Gastroesophageal sphincter (tissue), 4 donors: ENCODE results near the gene SUPV3L1. TPM values are rescaled to one million over a fixed set of nuclear protein-coding genes. Genes with fewer than 3 reads are reported as not detected.

Source experiments
- ATAC-seq: fragments of 150-250 bp; one replicate; pipeline ENCODE4 v1.9.1; 2016; ENCODE audit warnings: mild to moderate bottlenecking, moderate library complexity
- H3K27ac ChIP-seq, 4 donors: fragments of 200-600 bp; sonication (generic) in 3 of 4; 1 replicate in 3 of 4; 2 replicates in 1 of 4; pipeline ENCODE4 v1.5.1; 2016 to 2019
- H3K27me3 ChIP-seq: fragments of 200-600 bp; sonication (generic); one replicate; pipeline ENCODE4 v1.5.1; 2019
- H3K36me3 ChIP-seq, 2 donors: fragments of 200-600 bp; sonication (generic); one replicate each; pipeline ENCODE4 v1.5.1; 2019; ENCODE audit warnings: control low read depth in 1 of 2
- H3K4me1 ChIP-seq, 3 donors: fragments of 200-600 bp; sonication (generic); 1 replicate in 2 of 3; 2 replicates in 1 of 3; pipeline ENCODE4 v1.5.1; 2016 to 2019; ENCODE audit warnings: control low read depth in 2 of 3
- H3K4me3 ChIP-seq, 2 donors: fragments of 200-600 bp; sonication (generic); one replicate each; pipeline ENCODE4 v1.5.1; 2019; ENCODE audit warnings: mild to moderate bottlenecking in 1 of 2, moderate library complexity in 1 of 2
- H3K9me3 ChIP-seq, 3 donors: fragments of 200-600 bp; sonication (generic); one replicate each; pipeline ENCODE4 v1.5.1; 2017 to 2019; ENCODE audit warnings: control low read depth in 2 of 3
- CTCF ChIP-seq, 4 experiments: fragments of 200-600 bp in 2 of 4; fragments of 450-650 bp in 2 of 4; sonication (generic) in 1 of 4; IDR thresholded peaks; one replicate each; pipeline ENCODE4 v1.5.1; 2017 to 2019; ENCODE audit warnings: antibody characterized with exemption in 4 of 4, mild to moderate bottlenecking in 2 of 4, moderate library complexity in 2 of 4
- EP300 ChIP-seq: sonication (generic); formaldehyde crosslinking; IDR thresholded peaks from one replicate; pipeline ENCODE4 v1.6.1; 2017; ENCODE audit warnings: antibody characterized with exemption, mild to moderate bottlenecking
- POLR2A ChIP-seq, 2 donors: fragments of 450-650 bp; IDR thresholded peaks; one replicate each; pipeline ENCODE4 v1.6.1; 2017; ENCODE audit warnings: antibody characterized with exemption in 2 of 2, mild to moderate bottlenecking in 2 of 2, moderate library complexity in 1 of 2
- POLR2AphosphoS5 ChIP-seq: sonication (generic); formaldehyde crosslinking; IDR thresholded peaks from one replicate; pipeline ENCODE4 v1.6.1; 2017; ENCODE audit warnings: antibody characterized with exemption
- WGBS, 2 donors: methylation state at CpG; one replicate each; pipeline ENCODE4 v1.1.5; 2018; ENCODE audit warnings: low coverage in 1 of 2; 5-methylcytosine and 5-hydroxymethylcytosine counted together
- total RNA-seq, 4 donors: library from RNA; depleted of rRNA; stranded (reverse); fragments of >200 nt; gene quantifications; one replicate each; pipeline ENCODE4 v1.1.0, GENCODE V29; 2016

Gene SUPV3L1
- total RNA-seq, 4 donors from 2014 or later, result 18.2 to 20.9 (median 19.8) TPM

- ATAC-seq, result no peak
- no peak overlapping the region for H3K4me3 ChIP-seq
- H3K9me3 ChIP-seq, result no peaks in the 10 kb centered on the region
- no peak for TF ChIP-seq CTCF (IDR thresholded peaks at IDR 0.05)
- H3K27ac ChIP-seq, result no peak overlapping the region
- peaks cover 8 to 97% of the 10 kb centered on the region in 2 donors for H3K36me3 ChIP-seq
- no peaks in the 10 kb centered on the region for H3K4me1 ChIP-seq
- no peaks in the 10 kb centered on the region for H3K27me3 ChIP-seq
- whole genome bisulfite sequencing, 2 donors, result 60 to 79% methylated on average over 1 to 2 of the region's 2 CpGs
Measured at GRCh38 chr10:69201045-69201444, 21.0 kb downstream of the SUPV3L1 start.

GRCh38 chr10:69202332-69202731 lies 22.3 kb downstream of the SUPV3L1 start:
- H3K36me3 ChIP-seq, result peaks cover 8 to 97% of the 10 kb centered on the region in 2 donors

GRCh38 chr10:69208761-69209160 lies 28.7 kb downstream of the SUPV3L1 start:
- H3K27ac ChIP-seq, result no peak overlapping the region
- no peaks in the 10 kb centered on the region for H3K4me1 ChIP-seq
- 75 to 95% methylated on average over 4 to 5 of the region's 6 CpGs for WGBS, 2 donors
- H3K4me3 ChIP-seq, result no peak overlapping the region
- peaks cover 0 to 64% of the 10 kb centered on the region in 2 donors for H3K36me3 ChIP-seq
- TF ChIP-seq POLR2AphosphoS5 (no peak), POLR2A (IDR thresholded peaks at IDR 0.05) (no peak), EP300 (no peak), CTCF (IDR thresholded peaks at IDR 0.05) (no peak)
- ATAC-seq, result no peak
- H3K27me3 ChIP-seq, result no peaks in the 10 kb centered on the region
- no peaks in the 10 kb centered on the region for H3K9me3 ChIP-seq

More at GRCh38 chr10:69202332-69202731, 22.3 kb downstream of the SUPV3L1 start:
- H3K4me1 ChIP-seq, result no peaks in the 10 kb centered on the region
- H3K27me3 ChIP-seq, result no peaks in the 10 kb centered on the region
- 59 to 62% methylated on average over 1 of the region's 1 CpG for WGBS, 2 donors
- H3K4me3 ChIP-seq, result no peak overlapping the region
- H3K9me3 ChIP-seq, result no peaks in the 10 kb centered on the region
- no peak for TF ChIP-seq POLR2AphosphoS5
- TF ChIP-seq CTCF (IDR thresholded peaks at IDR 0.05), result no peak
- no peak for TF ChIP-seq EP300
- no peak for TF ChIP-seq POLR2A (IDR thresholded peaks at IDR 0.05)
- no peak overlapping the region for H3K27ac ChIP-seq
- no peak for ATAC-seq

- ATAC-seq, result no peak
- TF ChIP-seq POLR2AphosphoS5, result no peak
- TF ChIP-seq EP300, result no peak
- no peak for TF ChIP-seq POLR2A (IDR thresholded peaks at IDR 0.05)
- TF ChIP-seq CTCF (IDR thresholded peaks at IDR 0.05), result no peak
- WGBS, 2 donors, result 60 to 63% methylated on average over 3 of the region's 3 CpGs
Measured at GRCh38 chr10:69209787-69210484, 29.9 kb downstream of the SUPV3L1 start.

GRCh38 chr10:69211104-69211503 lies 31.1 kb downstream of the SUPV3L1 start:
- WGBS, 2 donors, result 63 to 71% methylated on average over 2 of the region's 2 CpGs
- Histone ChIP-seq H3K9me3 (no peaks in the 10 kb centered on the region), H3K27me3 (no peaks in the 10 kb centered on the region), H3K4me3 (no peak overlapping the region), H3K4me1 (no peaks in the 10 kb centered on the region), H3K27ac (no peak overlapping the region), H3K36me3 (peaks cover 0 to 41% of the 10 kb centered on the region in 2 donors)
- no peak for TF ChIP-seq EP300
- TF ChIP-seq POLR2AphosphoS5, result no peak
- ATAC-seq, result no peak

More at GRCh38 chr10:69209787-69210484, 29.9 kb downstream of the SUPV3L1 start:
- Histone ChIP-seq H3K4me1 (no peaks in the 10 kb centered on the region), H3K9me3 (no peaks in the 10 kb centered on the region), H3K4me3 (no peak overlapping the region), H3K27me3 (no peaks in the 10 kb centered on the region), H3K36me3 (peaks cover 0 to 52% of the 10 kb centered on the region in 2 donors), H3K27ac (no peak overlapping the region)
